ENCODE results near the gene ARID3B.

GRCh38 chr15:74537736-74538135, 3.3 kb upstream of the ARID3B start:
- TF ChIP-seq CTCF (IDR thresholded peaks at IDR 0.05) (no peak), POLR2A (IDR thresholded peaks at IDR 0.05) (no peak)
